Endothelial cell of umbilical vein (primary cell): ENCODE results near the gene ZNF846. TPM values are rescaled to one million over a fixed set of nuclear protein-coding genes. Genes with fewer than 3 reads are reported as not detected.

ENCODE experiments used
- BruUV-seq: library from RNA; stranded (reverse); fragments of 400-500 nt; replicated peaks from 2 replicates; lab custom pipeline; 2021; lab: Mats Ljungman, UMichigan
- CTCF ChIA-PET: fragments of 300-600, 350-600 bp; sonication (Branson Sonifier 250); formaldehyde crosslinking; loops from one replicate; lab custom pipeline; 2021; ENCODE audit warnings: antibody characterized with exemption, inconsistent platforms; lab: Charles Lee
- POLR2A ChIA-PET: fragments of 300-600, 350-600 bp; sonication (Branson Sonifier 250); formaldehyde crosslinking; loops from one replicate; lab custom pipeline; 2021; ENCODE audit warnings: antibody characterized with exemption, inconsistent platforms; lab: Charles Lee
- DNase-seq: peaks from one replicate; pipeline ENCODE4 v3.0.0-alpha.2; 2011; ENCODE audit warnings: low read depth, low spot score
- FAIRE-seq: peaks from 2 replicates; lab custom pipeline; 2011; peaks lifted over from hg19 to GRCh38; lab: Jason Lieb, UNC
- H2AFZ ChIP-seq: 2 replicates; pipeline ENCODE4 v1.6.0; 2012; ENCODE audit warnings: low read depth, low read length, control low read depth, inconsistent platforms
- H3K27ac ChIP-seq: 2 replicates; pipeline ENCODE4 v1.5.1; 2011; ENCODE audit warnings: low read depth, mild to moderate bottlenecking, control low read depth, low read length, moderate library complexity; ENCODE audit not compliant: insufficient read depth
- H3K27me3 ChIP-seq, 2 experiments: 2 replicates each; pipeline versions ENCODE4 v1.6.0 to v1.6.1; 2011; ENCODE audit warnings: low read length in 2 of 2, mixed read lengths in 1 of 2; ENCODE audit not compliant: control insufficient read depth in 2 of 2, insufficient read depth in 2 of 2
- H3K36me3 ChIP-seq, 2 experiments: 2 replicates in 1 of 2; 3 replicates in 1 of 2; pipeline ENCODE4 v1.5.1; 2011; ENCODE audit warnings: low read length in 2 of 2, mild to moderate bottlenecking in 1 of 2, moderate library complexity in 1 of 2; ENCODE audit not compliant: control insufficient read depth in 2 of 2, insufficient read depth in 2 of 2; ENCODE audit errors: extremely low read depth in 1 of 2
- H3K4me1 ChIP-seq: 3 replicates; pipeline ENCODE4 v1.5.1; 2011; ENCODE audit warnings: mild to moderate bottlenecking, low read length; ENCODE audit not compliant: control insufficient read depth, insufficient read depth; ENCODE audit errors: extremely low read depth
- H3K4me2 ChIP-seq: 2 replicates; pipeline ENCODE4 v1.6.1; 2011; ENCODE audit warnings: low read length, control low read depth, mixed read lengths; ENCODE audit not compliant: insufficient read depth
- H3K4me3 ChIP-seq, 3 experiments: fragments of 200-600 bp in 1 of 3; sonication (generic), shearing (Covaris generic) in 1 of 3; replicated peaks in 1 of 3; 2 replicates each; pipeline ENCODE4 v1.5.1; 2011 to 2016; ENCODE audit warnings: control low read depth in 3 of 3, low read length in 3 of 3, mild to moderate bottlenecking in 2 of 3, inconsistent platforms in 1 of 3, low read depth in 1 of 3, moderate library complexity in 1 of 3; ENCODE audit not compliant: insufficient read depth in 1 of 3
- H3K79me2 ChIP-seq: 2 replicates; pipeline ENCODE4 v1.6.0; 2012; ENCODE audit warnings: low read length, inconsistent platforms; ENCODE audit not compliant: control insufficient read depth, insufficient read depth
- H3K9ac ChIP-seq: replicated peaks from 2 replicates; pipeline ENCODE3; 2011; ENCODE audit warnings: low read length, control low read depth; ENCODE audit not compliant: insufficient read depth; ENCODE audit errors: extremely low read depth
- H3K9me1 ChIP-seq: replicated peaks from 3 replicates; pipeline ENCODE4 v1.6.0; 2011; ENCODE audit warnings: mild to moderate bottlenecking, low read length; ENCODE audit not compliant: control insufficient read depth, insufficient read depth; ENCODE audit errors: extremely low read depth
- H3K9me3 ChIP-seq: replicated peaks from 2 replicates; pipeline ENCODE4 v1.5.1; 2012; ENCODE audit warnings: low read length, inconsistent platforms; ENCODE audit not compliant: control insufficient read depth, insufficient read depth
- H4K20me1 ChIP-seq: replicated peaks from 2 replicates; pipeline ENCODE3; 2011; ENCODE audit warnings: mild to moderate bottlenecking, low read length; ENCODE audit not compliant: control insufficient read depth, insufficient read depth; ENCODE audit errors: extremely low read depth
- CTCF ChIP-seq, 2 donors: IDR thresholded peaks; 1 replicate in 1 of 2; 2 replicates in 1 of 2; pipeline ENCODE4 v1.5.1; 2011; ENCODE audit warnings: low read length in 2 of 2, mild to moderate bottlenecking in 2 of 2, moderate library complexity in 2 of 2, control low read depth in 1 of 2, inconsistent platforms in 1 of 2, low read depth in 1 of 2; ENCODE audit not compliant: insufficient read depth in 1 of 2; ENCODE audit errors: extremely low read depth in 1 of 2
- EZH2 ChIP-seq: IDR thresholded peaks from 2 replicates; pipeline ENCODE4 v1.6.1; 2012; ENCODE audit warnings: borderline replicate concordance, low read depth, mild to moderate bottlenecking, moderate library complexity, low read length, inconsistent platforms; ENCODE audit not compliant: severe bottlenecking
- FOS ChIP-seq: IDR thresholded peaks from 2 replicates; pipeline ENCODE4 v1.6.1; 2011; ENCODE audit warnings: mild to moderate bottlenecking, low read length, moderate library complexity, borderline replicate concordance; ENCODE audit not compliant: insufficient read depth
- GATA2 ChIP-seq: IDR thresholded peaks from 2 replicates; pipeline ENCODE4 v1.7.0; 2011; ENCODE audit warnings: low read depth, mild to moderate bottlenecking, moderate library complexity, mixed read lengths, low read length; ENCODE audit not compliant: insufficient read length, insufficient read depth
- JUN ChIP-seq: IDR thresholded peaks from 2 replicates; pipeline ENCODE4 v1.6.1; 2011; ENCODE audit warnings: borderline replicate concordance, low read depth; ENCODE audit not compliant: insufficient read length, insufficient read depth
- MAX ChIP-seq: IDR thresholded peaks from 2 replicates; pipeline ENCODE4 v1.6.1; 2011; ENCODE audit not compliant: insufficient read depth, insufficient read length
- MYC ChIP-seq: IDR thresholded peaks from one replicate; pipeline ENCODE4 v1.6.1; 2011; ENCODE audit warnings: mild to moderate bottlenecking, low read depth, low read length
- POLR2A ChIP-seq: IDR thresholded peaks from 2 replicates; pipeline ENCODE4 v1.6.1; 2012; ENCODE audit warnings: low read depth, mild to moderate bottlenecking, control low read depth, low read length
- POLR2AphosphoS5 ChIP-seq: IDR thresholded peaks from 2 replicates; pipeline ENCODE4 v1.6.1; 2012; ENCODE audit warnings: low read depth, mild to moderate bottlenecking, control low read depth, low read length, moderate library complexity; ENCODE audit not compliant: insufficient read depth
- dilution Hi-C: fragments of 300-500 bp; cut with MboI; formaldehyde crosslinking; loops from one replicate; pipeline ENCODE4 v1.15.0; 2019; ENCODE audit warnings: low sequenced_read_pairs; ENCODE audit not compliant: extremely low pct_ligation_motif_present
- intact Hi-C: fragments of 100-400 bp; cut with micrococcal nuclease; formaldehyde crosslinking; loops from one replicate; pipeline ENCODE4 v1.10.0; 2022
- polyA plus RNA-seq, 4 experiments: library from polyadenylated mRNA; depleted of rRNA in 3 of 4; stranded (reverse) in 3 of 4; unstranded in 1 of 4; fragments of >200 nt; gene quantifications; 2 replicates each; pipeline versions ENCODE4 v1.2.1 to v1.2.3, GENCODE V29; 2011 to 2012; ENCODE audit warnings: missing spikeins in 1 of 4
- total RNA-seq: library from RNA; stranded (reverse); gene quantifications from 2 replicates; pipeline ENCODE4 v1.2.3, GENCODE V29; 2021

Gene ZNF846
- total and polyA plus RNA-seq, 2 donors (not counting 3 experiments of a cell fraction or from before 2014, with no cell fraction given) = 3.9 to 8.3 TPM

- FAIRE-seq (no peak), DNase-seq (no peak)
- Histone ChIP-seq H3K36me3 (no peaks in the 10 kb centered on the region), H3K4me3 (no peak overlapping the region), H3K27me3 (no peaks in the 10 kb centered on the region), H3K27ac (no peak overlapping the region), H3K79me2 (no peaks in the 10 kb centered on the region), H3K9ac (no peak overlapping the region), H3K4me2 (no peak overlapping the region), H2AFZ (no peak overlapping the region), H3K4me1 (no peaks in the 10 kb centered on the region), H3K9me1 (no peaks in the 10 kb centered on the region), H3K9me3 (no peaks in the 10 kb centered on the region), H4K20me1 (no peaks in the 10 kb centered on the region)
- no TSS peak for BruUV-seq
- TF ChIP-seq JUN = no peak
- ChIA-PET POLR2A (no interaction called here), CTCF (no interaction called here)
- intact Hi-C loops = no loop called here
- dilution Hi-C loops = no loop called here
Measured at GRCh38 chr19:9705836-9706235, 62.7 kb downstream of the ZNF846 start.

- H3K4me3 ChIP-seq = no peak overlapping the region
- H3K9me1 ChIP-seq = no peaks in the 10 kb centered on the region
- no TSS peak for BruUV-seq
- no peak overlapping the region for H3K27ac ChIP-seq
- DNase-seq = no peak
- ChIA-PET POLR2A (no interaction called here), CTCF (no interaction called here)
- no peaks in the 10 kb centered on the region for H4K20me1 ChIP-seq
- no peak overlapping the region for H3K9ac ChIP-seq
- TF ChIP-seq MAX (no peak), FOS (no peak), MYC (no peak), GATA2 (no peak), CTCF (IDR thresholded peaks at IDR 0.05; ENCODE audit: extremely low read depth in 1 of 2, insufficient read depth in 1 of 2, low read depth in 1 of 2, low read length in 2 of 2) (no peak), POLR2AphosphoS5 (no peak), POLR2A (no peak), JUN (no peak), EZH2 (no peak)
- H2AFZ ChIP-seq = no peak overlapping the region
- H3K4me1 ChIP-seq = no peaks in the 10 kb centered on the region
- H3K4me2 ChIP-seq = no peak overlapping the region
- H3K79me2 ChIP-seq = no peaks in the 10 kb centered on the region
- no peaks in the 10 kb centered on the region for H3K36me3 ChIP-seq
- no peaks in the 10 kb centered on the region for H3K9me3 ChIP-seq
- no peaks in the 10 kb centered on the region for H3K27me3 ChIP-seq
- FAIRE-seq = no peak
- intact Hi-C loops (no loop called here), dilution Hi-C loops (no loop called here)
Measured at GRCh38 chr19:9702186-9702585, 66.4 kb downstream of the ZNF846 start.
